HG03442 (cell line): Measurements from ENCODE around the gene RASGRF2.
A peak's percentile ranks its signal among the peaks of the same experiment; 100 is the strongest.

Experiments used
- ATAC-seq: cut with Tn5 transposase; IDR thresholded peaks from one replicate; pipeline ENCODE4 v1.9.1; 2021; ENCODE audit warnings: mild to moderate bottlenecking, moderate library complexity; ENCODE audit not compliant: unreplicated experiment

The RASGRF2 gene

GRCh38 chr5:81164936-81165335 is 204.8 kb downstream of the RASGRF2 start:
- no peak for ATAC-seq

- peak; percentile 75 for ATAC-seq
Observed at GRCh38 chr5:81165493-81166119, 205.4 kb downstream of the RASGRF2 start.

- ATAC-seq = no peak
Observed at GRCh38 chr5:81166430-81166829, 206.3 kb downstream of the RASGRF2 start.

- no peak for ATAC-seq
Observed at GRCh38 chr5:81167078-81167477, 206.9 kb downstream of the RASGRF2 start.

- no peak for ATAC-seq
Observed at GRCh38 chr5:81167544-81167943, 207.4 kb downstream of the RASGRF2 start.

- no peak for ATAC-seq
Observed at GRCh38 chr5:81169924-81170323, 209.8 kb downstream of the RASGRF2 start.

GRCh38 chr5:81171769-81172168 is 211.6 kb downstream of the RASGRF2 start:
- no peak for ATAC-seq

- no peak for ATAC-seq
Observed at GRCh38 chr5:81172710-81173109, 212.5 kb downstream of the RASGRF2 start.

GRCh38 chr5:81177061-81177460 is 216.9 kb downstream of the RASGRF2 start:
- no peak for ATAC-seq

GRCh38 chr5:81179959-81180358 is 219.8 kb downstream of the RASGRF2 start:
- no peak for ATAC-seq

DNA sequence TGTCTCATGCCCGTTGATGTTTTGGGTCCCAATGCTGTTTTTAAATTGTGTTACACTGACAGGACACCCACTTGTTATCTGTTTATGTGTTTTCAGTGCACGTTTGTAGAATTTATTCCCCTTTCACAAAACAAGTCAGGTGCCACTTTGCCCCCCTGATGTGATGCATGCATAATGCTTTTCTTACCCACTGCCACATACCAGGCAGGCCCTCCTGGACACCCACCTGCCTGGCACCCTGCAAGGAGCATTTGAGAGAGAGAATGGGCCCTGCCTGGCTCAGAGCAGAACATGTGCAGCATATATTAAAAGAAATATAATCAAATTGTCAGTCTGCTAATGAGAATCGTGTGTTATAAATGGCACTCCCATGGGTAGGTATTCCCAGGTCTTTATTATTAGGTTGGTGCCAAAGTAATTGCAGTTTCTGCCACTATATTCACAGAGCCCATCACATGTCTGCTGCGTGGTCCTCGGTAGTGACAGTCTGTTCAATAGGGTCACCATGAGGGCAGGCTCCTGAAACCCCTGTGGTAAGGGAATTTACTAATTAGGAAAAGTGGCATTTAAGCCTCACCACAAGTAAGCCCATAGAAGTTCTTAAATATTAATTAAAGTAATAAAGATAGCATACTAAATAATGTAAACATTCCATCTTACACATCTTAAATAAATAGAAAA is 220.8 kb downstream of the RASGRF2 start:
- no peak for ATAC-seq

- ATAC-seq = no peak
Observed at GRCh38 chr5:81181576-81182316, 221.6 kb downstream of the RASGRF2 start.

DNA sequence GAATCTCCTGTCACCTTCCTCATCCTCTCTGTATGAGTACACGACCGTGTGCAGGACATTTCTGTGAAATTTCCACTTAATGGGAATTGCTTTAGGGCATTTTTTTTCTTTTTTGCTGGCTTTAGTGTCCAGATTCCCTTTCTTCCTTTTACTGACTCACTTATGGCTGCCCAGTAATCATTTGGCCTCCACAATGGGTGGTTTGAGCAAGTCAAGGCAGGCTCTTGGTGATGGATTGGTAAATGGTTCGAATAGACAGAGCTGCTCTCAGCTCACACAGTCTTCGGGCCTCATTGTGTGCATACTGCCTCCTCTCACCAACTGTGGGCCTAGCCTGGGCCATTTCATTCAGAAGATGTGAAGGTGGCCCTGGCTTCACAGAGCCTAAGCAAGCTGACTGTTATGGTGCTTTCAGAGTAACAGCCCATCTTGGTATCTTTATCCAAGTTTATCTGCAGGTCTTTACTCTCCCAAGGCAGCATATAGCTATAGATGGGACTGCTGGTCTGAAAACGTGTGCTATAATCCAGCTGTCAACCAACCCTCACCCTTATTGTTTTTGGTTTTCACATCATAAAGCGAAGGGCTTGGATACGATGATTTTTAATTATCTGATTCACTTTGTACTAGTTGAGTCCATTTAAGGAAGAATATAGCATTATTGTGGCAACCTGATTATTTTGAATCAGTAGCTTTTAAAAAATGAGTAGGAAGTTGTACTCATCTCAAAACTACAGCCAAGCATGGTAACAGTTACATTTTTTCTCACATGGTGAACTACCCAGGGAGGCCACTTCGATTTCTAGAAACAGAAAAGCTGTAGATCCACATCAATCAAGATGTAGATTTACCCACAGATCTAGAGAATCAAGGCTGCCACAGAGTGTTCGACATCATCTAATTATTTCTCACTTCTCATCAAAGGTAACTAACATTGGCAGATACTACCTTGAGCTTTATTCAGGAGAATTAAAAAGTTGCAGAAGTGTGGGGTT is 222.5 kb downstream of the RASGRF2 start:
- ATAC-seq = no peak

DNA sequence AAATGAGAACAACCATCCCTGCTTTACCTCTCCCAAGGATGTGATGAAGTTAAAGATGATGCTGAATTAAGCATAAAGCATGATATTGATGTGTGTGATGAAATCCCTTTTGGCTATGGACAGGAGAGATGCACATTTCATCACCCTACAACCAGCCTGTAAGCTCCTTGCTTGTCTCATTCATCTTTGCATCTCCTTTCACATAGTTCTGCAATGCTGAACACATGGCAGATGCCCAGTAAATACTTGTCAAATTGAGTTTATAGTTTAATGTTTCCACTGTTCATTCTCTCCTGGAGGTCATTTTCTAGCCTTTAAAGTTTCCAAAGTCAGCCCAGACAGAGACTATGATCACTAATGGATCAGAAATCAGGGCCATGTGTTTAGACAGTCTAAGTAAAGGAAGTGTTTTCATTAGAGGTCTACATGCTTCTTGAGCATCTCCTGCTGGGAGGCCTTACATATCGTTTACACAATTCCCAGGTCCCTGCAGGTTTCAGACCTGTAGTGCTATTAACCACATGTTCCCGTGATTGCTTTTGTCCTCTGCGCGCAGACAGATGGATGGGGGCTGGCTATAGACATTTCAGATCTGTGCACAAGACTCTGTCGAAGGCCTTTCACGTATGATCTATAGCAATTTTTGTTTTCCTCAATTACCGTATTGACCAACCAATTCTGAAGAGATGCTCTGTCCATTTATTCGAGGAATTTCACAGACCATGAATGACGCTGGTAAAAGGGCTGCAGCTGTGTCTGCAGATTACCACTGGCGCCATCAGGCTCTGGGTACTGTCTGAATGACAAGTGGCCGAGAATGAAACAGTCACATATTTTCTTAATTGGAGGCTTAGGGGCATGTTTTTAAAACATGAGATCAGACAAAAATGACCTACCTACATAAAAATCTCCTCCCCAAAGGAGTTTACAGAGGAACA is 223.9 kb downstream of the RASGRF2 start:
- no peak for ATAC-seq

DNA sequence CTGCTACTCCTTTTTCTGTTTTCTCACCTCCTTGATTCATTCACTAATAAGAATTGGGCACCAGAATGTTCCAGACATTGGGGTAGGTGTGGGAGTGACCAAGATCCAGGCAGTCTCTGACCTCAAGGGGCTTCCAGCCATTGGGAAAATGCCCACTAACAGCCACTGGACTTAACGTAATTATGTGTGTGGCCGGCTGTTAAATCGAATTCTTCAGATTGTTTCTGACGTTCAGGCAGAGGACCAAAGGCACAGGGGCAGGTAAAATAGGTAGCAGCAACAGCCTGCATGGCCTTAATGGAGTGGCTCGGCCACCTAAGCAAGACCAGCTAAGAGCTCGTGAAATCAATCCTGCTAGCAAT is 224.6 kb downstream of the RASGRF2 start:
- ATAC-seq = no peak

GRCh38 chr5:81187885-81188284 is 227.7 kb downstream of the RASGRF2 start:
- no peak for ATAC-seq

GRCh38 chr5:81188962-81189361 is 228.8 kb downstream of the RASGRF2 start:
- ATAC-seq = no peak

GRCh38 chr5:81189875-81190498 is 229.8 kb downstream of the RASGRF2 start:
- ATAC-seq = no peak

GRCh38 chr5:81191726-81192372 is 231.7 kb downstream of the RASGRF2 start:
- ATAC-seq = no peak
